Endothelial cell of umbilical vein (primary cell): ENCODE data around the gene SLC44A4. TPM values are rescaled to one million over a fixed set of nuclear protein-coding genes. Genes with fewer than 3 reads are reported as not detected.

ENCODE experiments used
- BruUV-seq: library from RNA; stranded (reverse); fragments of 400-500 nt; replicated peaks from 2 replicates; lab custom pipeline; 2021; lab: Mats Ljungman, UMichigan
- CTCF ChIA-PET: fragments of 300-600, 350-600 bp; sonication (Branson Sonifier 250); formaldehyde crosslinking; loops from one replicate; lab custom pipeline; 2021; ENCODE audit warnings: antibody characterized with exemption, inconsistent platforms; lab: Charles Lee
- POLR2A ChIA-PET: fragments of 300-600, 350-600 bp; sonication (Branson Sonifier 250); formaldehyde crosslinking; loops from one replicate; lab custom pipeline; 2021; ENCODE audit warnings: antibody characterized with exemption, inconsistent platforms; lab: Charles Lee
- DNase-seq: peaks from one replicate; pipeline ENCODE4 v3.0.0-alpha.2; 2011; ENCODE audit warnings: low read depth, low spot score
- FAIRE-seq: peaks from 2 replicates; lab custom pipeline; 2011; peaks lifted over from hg19 to GRCh38; lab: Jason Lieb, UNC
- H2AFZ ChIP-seq: 2 replicates; pipeline ENCODE4 v1.6.0; 2012; ENCODE audit warnings: low read depth, low read length, control low read depth, inconsistent platforms
- H3K27ac ChIP-seq: 2 replicates; pipeline ENCODE4 v1.5.1; 2011; ENCODE audit warnings: low read depth, mild to moderate bottlenecking, control low read depth, low read length, moderate library complexity; ENCODE audit not compliant: insufficient read depth
- H3K27me3 ChIP-seq, 2 experiments: 2 replicates each; pipeline versions ENCODE4 v1.6.0 to v1.6.1; 2011; ENCODE audit warnings: low read length in 2 of 2, mixed read lengths in 1 of 2; ENCODE audit not compliant: control insufficient read depth in 2 of 2, insufficient read depth in 2 of 2
- H3K36me3 ChIP-seq, 2 experiments: 2 replicates in 1 of 2; 3 replicates in 1 of 2; pipeline ENCODE4 v1.5.1; 2011; ENCODE audit warnings: low read length in 2 of 2, mild to moderate bottlenecking in 1 of 2, moderate library complexity in 1 of 2; ENCODE audit not compliant: control insufficient read depth in 2 of 2, insufficient read depth in 2 of 2; ENCODE audit errors: extremely low read depth in 1 of 2
- H3K4me1 ChIP-seq: 3 replicates; pipeline ENCODE4 v1.5.1; 2011; ENCODE audit warnings: mild to moderate bottlenecking, low read length; ENCODE audit not compliant: control insufficient read depth, insufficient read depth; ENCODE audit errors: extremely low read depth
- H3K4me2 ChIP-seq: 2 replicates; pipeline ENCODE4 v1.6.1; 2011; ENCODE audit warnings: low read length, control low read depth, mixed read lengths; ENCODE audit not compliant: insufficient read depth
- H3K4me3 ChIP-seq, 3 experiments: fragments of 200-600 bp in 1 of 3; sonication (generic), shearing (Covaris generic) in 1 of 3; replicated peaks in 1 of 3; 2 replicates each; pipeline ENCODE4 v1.5.1; 2011 to 2016; ENCODE audit warnings: control low read depth in 3 of 3, low read length in 3 of 3, mild to moderate bottlenecking in 2 of 3, inconsistent platforms in 1 of 3, low read depth in 1 of 3, moderate library complexity in 1 of 3; ENCODE audit not compliant: insufficient read depth in 1 of 3
- H3K79me2 ChIP-seq: 2 replicates; pipeline ENCODE4 v1.6.0; 2012; ENCODE audit warnings: low read length, inconsistent platforms; ENCODE audit not compliant: control insufficient read depth, insufficient read depth
- H3K9ac ChIP-seq: replicated peaks from 2 replicates; pipeline ENCODE3; 2011; ENCODE audit warnings: low read length, control low read depth; ENCODE audit not compliant: insufficient read depth; ENCODE audit errors: extremely low read depth
- H3K9me1 ChIP-seq: replicated peaks from 3 replicates; pipeline ENCODE4 v1.6.0; 2011; ENCODE audit warnings: mild to moderate bottlenecking, low read length; ENCODE audit not compliant: control insufficient read depth, insufficient read depth; ENCODE audit errors: extremely low read depth
- H3K9me3 ChIP-seq: replicated peaks from 2 replicates; pipeline ENCODE4 v1.5.1; 2012; ENCODE audit warnings: low read length, inconsistent platforms; ENCODE audit not compliant: control insufficient read depth, insufficient read depth
- H4K20me1 ChIP-seq: replicated peaks from 2 replicates; pipeline ENCODE3; 2011; ENCODE audit warnings: mild to moderate bottlenecking, low read length; ENCODE audit not compliant: control insufficient read depth, insufficient read depth; ENCODE audit errors: extremely low read depth
- EZH2 ChIP-seq: IDR thresholded peaks from 2 replicates; pipeline ENCODE4 v1.6.1; 2012; ENCODE audit warnings: borderline replicate concordance, low read depth, mild to moderate bottlenecking, moderate library complexity, low read length, inconsistent platforms; ENCODE audit not compliant: severe bottlenecking
- FOS ChIP-seq: IDR thresholded peaks from 2 replicates; pipeline ENCODE4 v1.6.1; 2011; ENCODE audit warnings: mild to moderate bottlenecking, low read length, moderate library complexity, borderline replicate concordance; ENCODE audit not compliant: insufficient read depth
- GATA2 ChIP-seq: IDR thresholded peaks from 2 replicates; pipeline ENCODE4 v1.7.0; 2011; ENCODE audit warnings: low read depth, mild to moderate bottlenecking, moderate library complexity, mixed read lengths, low read length; ENCODE audit not compliant: insufficient read length, insufficient read depth
- JUN ChIP-seq: IDR thresholded peaks from 2 replicates; pipeline ENCODE4 v1.6.1; 2011; ENCODE audit warnings: borderline replicate concordance, low read depth; ENCODE audit not compliant: insufficient read length, insufficient read depth
- MYC ChIP-seq: IDR thresholded peaks from one replicate; pipeline ENCODE4 v1.6.1; 2011; ENCODE audit warnings: mild to moderate bottlenecking, low read depth, low read length
- POLR2A ChIP-seq: IDR thresholded peaks from 2 replicates; pipeline ENCODE4 v1.6.1; 2012; ENCODE audit warnings: low read depth, mild to moderate bottlenecking, control low read depth, low read length
- POLR2AphosphoS5 ChIP-seq: IDR thresholded peaks from 2 replicates; pipeline ENCODE4 v1.6.1; 2012; ENCODE audit warnings: low read depth, mild to moderate bottlenecking, control low read depth, low read length, moderate library complexity; ENCODE audit not compliant: insufficient read depth
- dilution Hi-C: fragments of 300-500 bp; cut with MboI; formaldehyde crosslinking; loops from one replicate; pipeline ENCODE4 v1.15.0; 2019; ENCODE audit warnings: low sequenced_read_pairs; ENCODE audit not compliant: extremely low pct_ligation_motif_present
- intact Hi-C: fragments of 100-400 bp; cut with micrococcal nuclease; formaldehyde crosslinking; loops from one replicate; pipeline ENCODE4 v1.10.0; 2022
- polyA plus RNA-seq, 4 experiments: library from polyadenylated mRNA; depleted of rRNA in 3 of 4; stranded (reverse) in 3 of 4; unstranded in 1 of 4; fragments of >200 nt; gene quantifications; 2 replicates each; pipeline versions ENCODE4 v1.2.1 to v1.2.3, GENCODE V29; 2011 to 2012; ENCODE audit warnings: missing spikeins in 1 of 4
- total RNA-seq: library from RNA; stranded (reverse); gene quantifications from 2 replicates; pipeline ENCODE4 v1.2.3, GENCODE V29; 2021
- TF ChIP-seq, protein P1 (sequence below), 2 donors: IDR thresholded peaks; 1 replicate in 1 of 2; 2 replicates in 1 of 2; pipeline ENCODE4 v1.5.1; 2011; ENCODE audit warnings: low read length in 2 of 2, mild to moderate bottlenecking in 2 of 2, moderate library complexity in 2 of 2, control low read depth in 1 of 2, inconsistent platforms in 1 of 2, low read depth in 1 of 2; ENCODE audit not compliant: insufficient read depth in 1 of 2; ENCODE audit errors: extremely low read depth in 1 of 2
- TF ChIP-seq, protein P2 (sequence below): IDR thresholded peaks from 2 replicates; pipeline ENCODE4 v1.6.1; 2011; ENCODE audit not compliant: insufficient read depth, insufficient read length

The SLC44A4 gene
- total and polyA plus RNA-seq, 2 donors (not counting 3 experiments of a cell fraction or from before 2014, with no cell fraction given): 0.84 to 1.1 TPM

DNA sequence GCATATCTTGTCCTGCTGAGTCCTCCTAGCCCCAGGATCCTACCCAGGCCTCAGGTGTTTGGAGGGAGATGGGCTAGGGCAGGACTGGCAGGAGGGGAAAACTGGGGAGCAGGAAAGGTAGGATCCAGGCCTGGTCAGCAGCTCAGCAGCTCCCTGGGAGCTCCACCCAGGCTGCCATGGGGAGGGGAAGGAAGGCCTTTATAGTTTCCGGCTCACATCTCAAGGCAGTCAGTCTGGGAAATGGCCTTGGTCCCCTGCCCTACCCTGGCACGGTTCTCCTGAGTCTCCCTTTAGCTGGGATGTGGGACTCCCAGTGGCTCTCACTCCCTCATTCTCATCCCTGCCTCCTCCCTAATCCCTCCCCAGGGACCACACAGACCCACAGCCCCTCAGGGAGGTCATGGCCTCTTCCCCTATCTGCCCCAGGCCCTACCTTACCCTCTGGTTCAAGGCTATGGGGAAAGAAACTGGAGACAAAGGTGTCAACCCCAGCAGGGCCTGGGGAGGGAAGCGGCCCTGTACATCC is 1.6 kb downstream of the SLC44A4 start:
- DNase-seq (no peak), FAIRE-seq (peak; percentile 68)
- Histone ChIP-seq H3K4me2 (no peak overlapping the region), H2AFZ (peak overlapping the region; percentile 63), H3K36me3 (peaks cover 0 to 20% of the 10 kb centered on the region in 2 experiments), H3K4me3 (no peak overlapping the region), H3K79me2 (no peaks in the 10 kb centered on the region), H3K9me3 (no peaks in the 10 kb centered on the region), H3K9me1 (no peaks in the 10 kb centered on the region), H3K27me3 (no peaks in the 10 kb centered on the region), H3K27ac (no peak overlapping the region), H3K9ac (no peak overlapping the region), H4K20me1 (no peaks in the 10 kb centered on the region), H3K4me1 (peaks cover 6% of the 10 kb centered on the region)
- dilution Hi-C loops (no loop called here), intact Hi-C loops (no loop called here)
- BruUV-seq: no TSS peak
- TF ChIP-seq FOS: no peak
- TF ChIP-seq, protein P1, sequence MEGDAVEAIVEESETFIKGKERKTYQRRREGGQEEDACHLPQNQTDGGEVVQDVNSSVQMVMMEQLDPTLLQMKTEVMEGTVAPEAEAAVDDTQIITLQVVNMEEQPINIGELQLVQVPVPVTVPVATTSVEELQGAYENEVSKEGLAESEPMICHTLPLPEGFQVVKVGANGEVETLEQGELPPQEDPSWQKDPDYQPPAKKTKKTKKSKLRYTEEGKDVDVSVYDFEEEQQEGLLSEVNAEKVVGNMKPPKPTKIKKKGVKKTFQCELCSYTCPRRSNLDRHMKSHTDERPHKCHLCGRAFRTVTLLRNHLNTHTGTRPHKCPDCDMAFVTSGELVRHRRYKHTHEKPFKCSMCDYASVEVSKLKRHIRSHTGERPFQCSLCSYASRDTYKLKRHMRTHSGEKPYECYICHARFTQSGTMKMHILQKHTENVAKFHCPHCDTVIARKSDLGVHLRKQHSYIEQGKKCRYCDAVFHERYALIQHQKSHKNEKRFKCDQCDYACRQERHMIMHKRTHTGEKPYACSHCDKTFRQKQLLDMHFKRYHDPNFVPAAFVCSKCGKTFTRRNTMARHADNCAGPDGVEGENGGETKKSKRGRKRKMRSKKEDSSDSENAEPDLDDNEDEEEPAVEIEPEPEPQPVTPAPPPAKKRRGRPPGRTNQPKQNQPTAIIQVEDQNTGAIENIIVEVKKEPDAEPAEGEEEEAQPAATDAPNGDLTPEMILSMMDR (IDR thresholded peaks at IDR 0.05; ENCODE audit: extremely low read depth in 1 of 2, insufficient read depth in 1 of 2, low read depth in 1 of 2, low read length in 2 of 2): no peak
- no peak for TF ChIP-seq MYC
- TF ChIP-seq JUN: no peak
- TF ChIP-seq POLR2AphosphoS5: no peak
- no peak for TF ChIP-seq GATA2
- TF ChIP-seq POLR2A: no peak
- TF ChIP-seq, protein P2, sequence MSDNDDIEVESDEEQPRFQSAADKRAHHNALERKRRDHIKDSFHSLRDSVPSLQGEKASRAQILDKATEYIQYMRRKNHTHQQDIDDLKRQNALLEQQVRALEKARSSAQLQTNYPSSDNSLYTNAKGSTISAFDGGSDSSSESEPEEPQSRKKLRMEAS: no peak
- TF ChIP-seq EZH2: no peak
- ChIA-PET CTCF (interaction anchor here (1.1 to 1.4 kb wide), 2 partner anchors 11 to 13 kb away, joined by 4 read pairs; no protein-coding TSS in a partner anchor), POLR2A (no interaction called here)
